GM19240 (cell line): ENCODE measurements around the gene FMOD.
"Not testable (repeated sequence)": the region's sequence is repeated elsewhere in the genome, so short reads cannot be mapped to it uniquely, and the experiment has no call there.

Experiments used
- DNase-seq: peaks from one replicate; pipeline ENCODE4 v3.0.0; 2011; ENCODE audit warnings: low spot score; ENCODE audit not compliant: insufficient read length

Gene FMOD

GRCh38 chr1:203326830-203327683 is 23.9 kb downstream of the FMOD start:
- DNase-seq = peak; percentile 68

- no peak for DNase-seq
Measured at GRCh38 chr1:203325418-203326091, 25.4 kb downstream of the FMOD start.

- peak; percentile 43 for DNase-seq
Measured at GRCh38 chr1:203325026-203325417, 25.9 kb downstream of the FMOD start.

- no peak for DNase-seq
Measured at GRCh38 chr1:203324105-203325025, 26.6 kb downstream of the FMOD start.

GRCh38 chr1:203323587-203323986 is 27.3 kb downstream of the FMOD start:
- no peak for DNase-seq

- no peak for DNase-seq
Measured at GRCh38 chr1:203322500-203323179, 28.3 kb downstream of the FMOD start.

- no peak for DNase-seq
Measured at GRCh38 chr1:203321273-203322052, 29.5 kb downstream of the FMOD start.

- DNase-seq = no peak
Measured at GRCh38 chr1:203320591-203321272, 30.2 kb downstream of the FMOD start.

- DNase-seq = no peak
Measured at GRCh38 chr1:203318229-203318517, 32.7 kb downstream of the FMOD start.

GRCh38 chr1:203317429-203318228 is 33.3 kb downstream of the FMOD start:
- no peak for DNase-seq

GRCh38 chr1:203316626-203317093 is 34.3 kb downstream of the FMOD start:
- DNase-seq = no peak

- DNase-seq = not testable (repeated sequence)
Measured at GRCh38 chr1:203314025-203314759, 36.7 kb downstream of the FMOD start.

GRCh38 chr1:203311368-203312301 is 39.3 kb downstream of the FMOD start:
- no peak for DNase-seq

- no peak for DNase-seq
Measured at GRCh38 chr1:203308923-203309331, 42.0 kb downstream of the FMOD start.

- no peak for DNase-seq
Measured at GRCh38 chr1:203308328-203308922, 42.5 kb downstream of the FMOD start.

- DNase-seq = no peak
Measured at GRCh38 chr1:203307641-203308126, 43.2 kb downstream of the FMOD start.
